ENCODE measurements around the gene CALCOCO1. TPM values are rescaled to one million over a fixed set of nuclear protein-coding genes. Genes with fewer than 3 reads are reported as not detected.

Gene CALCOCO1
- total RNA-seq, 5 donors from 2014 or later (not counting 1 experiment from before 2014, with no cell fraction given) = 118 to 162 (median 153) TPM

- ATAC-seq (replicated peaks in 1 of 4) = no peak
- CTCF ChIA-PET = interaction anchor here in 1 of 2 donors (0.5 to 0.9 kb wide), 2 partner anchors 15 to 30 kb away, joined by 3 read pairs; no protein-coding TSS in a partner anchor
These were observed 9.9 kb downstream of the CALCOCO1 start for GRCh38 chr12:53717319-53717718.

GRCh38 chr12:53714004-53714403 is 13.2 kb downstream of the CALCOCO1 start:
- Mint-ChIP-seq H3K4me3 (no peak overlapping the region), H3K27ac (no peak overlapping the region), H3K4me1 (no peaks in the 10 kb centered on the region), H3K36me3 (peaks cover 50% of the 10 kb centered on the region), H3K27me3 (no peaks in the 10 kb centered on the region), H3K9me3 (no peaks in the 10 kb centered on the region)
- no CpG with 5 or more reads among the region's 4 CpGs for WGBS (ENCODE audit: insufficient coverage)
- no peaks in the 10 kb centered on the region for H3K27me3 ChIP-seq (replicated peaks in 1 of 2; ENCODE audit: control insufficient read depth in 2 of 2, extremely low read depth in 1 of 2, insufficient read depth in 2 of 2, low read length in 1 of 2)
- H3K4me3 ChIP-seq (ENCODE audit: control insufficient read depth in 1 of 2, extremely low read depth in 1 of 2, low read length in 1 of 2) = no peak overlapping the region
- H3K36me3 ChIP-seq (ENCODE audit: control insufficient read depth in 2 of 2, extremely low read depth in 1 of 2, insufficient read depth in 1 of 2, low read length in 1 of 2) = peaks cover under 1 to 48% of the 10 kb centered on the region in 2 donors
- no peaks in the 10 kb centered on the region for H3K9me3 ChIP-seq
- CTCF ChIA-PET = interaction anchor here in 1 of 2 donors (0.6 to 1.2 kb wide), 3 partner anchors 16 to 57 kb away, joined by 3 to 4 read pairs (median 3); no protein-coding TSS in a partner anchor
- ATAC-seq (replicated peaks in 1 of 4) = no peak
- no peaks in the 10 kb centered on the region for H3K4me1 ChIP-seq (ENCODE audit: control insufficient read depth in 1 of 2, extremely low read depth in 1 of 2, insufficient read depth in 2 of 2, low read length in 2 of 2)
- POLR2A ChIA-PET = no interaction called here
- DNase-seq = no peak
- no peak overlapping the region for H3K27ac ChIP-seq (ENCODE audit: low read length)

More at GRCh38 chr12:53717319-53717718, 9.9 kb downstream of the CALCOCO1 start:
- 94% methylated on average over 4 of the region's 5 CpGs for WGBS (ENCODE audit: insufficient coverage)
- no peaks in the 10 kb centered on the region for H3K27me3 ChIP-seq (replicated peaks in 1 of 2; ENCODE audit: control insufficient read depth in 2 of 2, extremely low read depth in 1 of 2, insufficient read depth in 2 of 2, low read length in 1 of 2)
- POLR2A ChIA-PET = no interaction called here
- no peak overlapping the region for H3K4me3 ChIP-seq (ENCODE audit: control insufficient read depth in 1 of 2, extremely low read depth in 1 of 2, low read length in 1 of 2)
- Mint-ChIP-seq H3K9me3 (no peaks in the 10 kb centered on the region), H3K36me3 (peaks cover 70% of the 10 kb centered on the region), H3K27me3 (no peaks in the 10 kb centered on the region), H3K4me3 (no peak overlapping the region), H3K4me1 (no peaks in the 10 kb centered on the region), H3K27ac (no peak overlapping the region)
- H3K36me3 ChIP-seq (ENCODE audit: control insufficient read depth in 2 of 2, extremely low read depth in 1 of 2, insufficient read depth in 1 of 2, low read length in 1 of 2) = peaks cover 9 to 79% of the 10 kb centered on the region in 2 donors
- H3K27ac ChIP-seq (ENCODE audit: low read length) = no peak overlapping the region
- no peaks in the 10 kb centered on the region for H3K4me1 ChIP-seq (ENCODE audit: control insufficient read depth in 1 of 2, extremely low read depth in 1 of 2, insufficient read depth in 2 of 2, low read length in 2 of 2)
- DNase-seq = no peak
- no peaks in the 10 kb centered on the region for H3K9me3 ChIP-seq

- Histone ChIP-seq H3K4me1 (ENCODE audit: control insufficient read depth in 1 of 2, extremely low read depth in 1 of 2, insufficient read depth in 2 of 2, low read length in 2 of 2) (no peaks in the 10 kb centered on the region), H3K27me3 (replicated peaks in 1 of 2; ENCODE audit: control insufficient read depth in 2 of 2, extremely low read depth in 1 of 2, insufficient read depth in 2 of 2, low read length in 1 of 2) (no peaks in the 10 kb centered on the region), H3K36me3 (ENCODE audit: control insufficient read depth in 2 of 2, extremely low read depth in 1 of 2, insufficient read depth in 1 of 2, low read length in 1 of 2) (peaks cover 0 to 48% of the 10 kb centered on the region in 2 donors), H3K9me3 (no peaks in the 10 kb centered on the region), H3K27ac (ENCODE audit: low read length) (no peak overlapping the region), H3K4me3 (ENCODE audit: control insufficient read depth in 1 of 2, extremely low read depth in 1 of 2, low read length in 1 of 2) (no peak overlapping the region)
- no peak for DNase-seq
- CTCF ChIA-PET = interaction anchor here (0.5 to 1.2 kb wide), 5 partner anchors 17 to 342 kb away, joined by 3 to 4 read pairs (median 3); no protein-coding TSS in a partner anchor
- no peak for ATAC-seq (replicated peaks in 1 of 4)
- H3K4me1 Mint-ChIP-seq = no peaks in the 10 kb centered on the region
- POLR2A ChIA-PET = no interaction called here
- 90% methylated on average over 5 of the region's 9 CpGs for WGBS (ENCODE audit: insufficient coverage)
- H3K27me3 Mint-ChIP-seq = no peaks in the 10 kb centered on the region
- no peak overlapping the region for H3K4me3 Mint-ChIP-seq
- no peaks in the 10 kb centered on the region for H3K9me3 Mint-ChIP-seq
- H3K36me3 Mint-ChIP-seq = peaks cover 50% of the 10 kb centered on the region
- no peak overlapping the region for H3K27ac Mint-ChIP-seq
These were observed 13.7 kb downstream of the CALCOCO1 start for GRCh38 chr12:53713516-53713915.

- Mint-ChIP-seq H3K36me3 (peaks cover 46% of the 10 kb centered on the region), H3K4me1 (no peaks in the 10 kb centered on the region), H3K4me3 (no peak overlapping the region), H3K9me3 (no peaks in the 10 kb centered on the region), H3K27ac (no peak overlapping the region), H3K27me3 (peaks cover 4 to 6% of the 10 kb centered on the region in 2 donors)
- 97% methylated on average over 4 of the region's 8 CpGs for WGBS (ENCODE audit: insufficient coverage)
- ATAC-seq (replicated peaks in 1 of 4) (no peak), DNase-seq (no peak)
- no peak overlapping the region for H3K27ac ChIP-seq (ENCODE audit: low read length)
- ChIA-PET CTCF (no interaction called here), POLR2A (no interaction called here)
- no peaks in the 10 kb centered on the region for H3K4me1 ChIP-seq (ENCODE audit: control insufficient read depth in 1 of 2, extremely low read depth in 1 of 2, insufficient read depth in 2 of 2, low read length in 2 of 2)
- H3K27me3 ChIP-seq (replicated peaks in 1 of 2; ENCODE audit: control insufficient read depth in 2 of 2, extremely low read depth in 1 of 2, insufficient read depth in 2 of 2, low read length in 1 of 2) = peaks cover 0 to 4% of the 10 kb centered on the region in 2 experiments
- H3K4me3 ChIP-seq (ENCODE audit: control insufficient read depth in 1 of 2, extremely low read depth in 1 of 2, low read length in 1 of 2) = no peak overlapping the region
- H3K36me3 ChIP-seq (ENCODE audit: control insufficient read depth in 2 of 2, extremely low read depth in 1 of 2, insufficient read depth in 1 of 2, low read length in 1 of 2) = peaks cover 0 to 39% of the 10 kb centered on the region in 2 donors
- H3K9me3 ChIP-seq = no peaks in the 10 kb centered on the region
These were observed 15.1 kb downstream of the CALCOCO1 start for GRCh38 chr12:53712059-53712643.

- H3K27me3 ChIP-seq (replicated peaks in 1 of 2; ENCODE audit: control insufficient read depth in 2 of 2, extremely low read depth in 1 of 2, insufficient read depth in 2 of 2, low read length in 1 of 2) = peaks cover 4 to 21% of the 10 kb centered on the region in 2 experiments
- peaks cover 36% of the 10 kb centered on the region for H3K36me3 Mint-ChIP-seq
- ChIA-PET POLR2A (no interaction called here), CTCF (interaction anchor here in 1 of 2 donors (1.3 kb wide), 1 partner anchor 36 kb away, joined by 3 read pairs; no protein-coding TSS in a partner anchor)
- H3K4me3 ChIP-seq (ENCODE audit: control insufficient read depth in 1 of 2, extremely low read depth in 1 of 2, low read length in 1 of 2) = no peak overlapping the region
- H3K27ac ChIP-seq (ENCODE audit: low read length) = no peak overlapping the region
- H3K4me1 Mint-ChIP-seq = no peaks in the 10 kb centered on the region
- 82% methylated on average over 5 of the region's 6 CpGs for WGBS (ENCODE audit: insufficient coverage)
- ATAC-seq (replicated peaks in 1 of 4) = no peak
- no peaks in the 10 kb centered on the region for H3K4me1 ChIP-seq (ENCODE audit: control insufficient read depth in 1 of 2, extremely low read depth in 1 of 2, insufficient read depth in 2 of 2, low read length in 2 of 2)
- DNase-seq = no peak
- no peaks in the 10 kb centered on the region for H3K9me3 Mint-ChIP-seq
- H3K27ac Mint-ChIP-seq = no peak overlapping the region
- H3K9me3 ChIP-seq = no peaks in the 10 kb centered on the region
- H3K36me3 ChIP-seq (ENCODE audit: control insufficient read depth in 2 of 2, extremely low read depth in 1 of 2, insufficient read depth in 1 of 2, low read length in 1 of 2) = peaks cover 0 to 24% of the 10 kb centered on the region in 2 donors
- peaks cover 14 to 22% of the 10 kb centered on the region in 2 donors for H3K27me3 Mint-ChIP-seq
- H3K4me3 Mint-ChIP-seq = no peak overlapping the region
These were observed 17.2 kb downstream of the CALCOCO1 start for GRCh38 chr12:53710091-53710490.

- Histone ChIP-seq H3K27me3 (replicated peaks in 1 of 2; ENCODE audit: control insufficient read depth in 2 of 2, extremely low read depth in 1 of 2, insufficient read depth in 2 of 2, low read length in 1 of 2) (peaks cover 4 to 23% of the 10 kb centered on the region in 2 experiments), H3K9me3 (no peaks in the 10 kb centered on the region), H3K4me3 (ENCODE audit: control insufficient read depth in 1 of 2, extremely low read depth in 1 of 2, low read length in 1 of 2) (no peak overlapping the region), H3K27ac (ENCODE audit: low read length) (no peak overlapping the region), H3K4me1 (ENCODE audit: control insufficient read depth in 1 of 2, extremely low read depth in 1 of 2, insufficient read depth in 2 of 2, low read length in 2 of 2) (no peaks in the 10 kb centered on the region), H3K36me3 (ENCODE audit: control insufficient read depth in 2 of 2, extremely low read depth in 1 of 2, insufficient read depth in 1 of 2, low read length in 1 of 2) (peaks cover 0 to 19% of the 10 kb centered on the region in 2 donors)
- no peak for ATAC-seq (replicated peaks in 1 of 4)
- Mint-ChIP-seq H3K27ac (no peak overlapping the region), H3K4me1 (no peaks in the 10 kb centered on the region), H3K36me3 (peaks cover 32% of the 10 kb centered on the region), H3K27me3 (peaks cover 16 to 26% of the 10 kb centered on the region in 2 donors), H3K9me3 (no peaks in the 10 kb centered on the region), H3K4me3 (no peak overlapping the region)
- no CpG with 5 or more reads among the region's 4 CpGs for WGBS (ENCODE audit: insufficient coverage)
- no peak for DNase-seq
- CTCF ChIA-PET = no interaction called here
- POLR2A ChIA-PET = no interaction called here
These were observed 17.6 kb downstream of the CALCOCO1 start for GRCh38 chr12:53709671-53710070.
